Stimulated activated CD4-positive, alpha-beta T cell treated with anti-CD3 and anti-CD28 coated beads, Interleukin-1b, Interleukin-23, amount 100 ng/mL, for 48 hours (primary cell): ENCODE data around the gene ACADVL.
"Not testable (repeated sequence)": the region's sequence is repeated elsewhere in the genome, so short reads cannot be mapped to it uniquely, and the experiment has no call there.

ENCODE experiments used
- DNase-seq: peaks from one replicate; pipeline ENCODE4 v3.0.0-alpha.2; 2020

ACADVL gene

DNA sequence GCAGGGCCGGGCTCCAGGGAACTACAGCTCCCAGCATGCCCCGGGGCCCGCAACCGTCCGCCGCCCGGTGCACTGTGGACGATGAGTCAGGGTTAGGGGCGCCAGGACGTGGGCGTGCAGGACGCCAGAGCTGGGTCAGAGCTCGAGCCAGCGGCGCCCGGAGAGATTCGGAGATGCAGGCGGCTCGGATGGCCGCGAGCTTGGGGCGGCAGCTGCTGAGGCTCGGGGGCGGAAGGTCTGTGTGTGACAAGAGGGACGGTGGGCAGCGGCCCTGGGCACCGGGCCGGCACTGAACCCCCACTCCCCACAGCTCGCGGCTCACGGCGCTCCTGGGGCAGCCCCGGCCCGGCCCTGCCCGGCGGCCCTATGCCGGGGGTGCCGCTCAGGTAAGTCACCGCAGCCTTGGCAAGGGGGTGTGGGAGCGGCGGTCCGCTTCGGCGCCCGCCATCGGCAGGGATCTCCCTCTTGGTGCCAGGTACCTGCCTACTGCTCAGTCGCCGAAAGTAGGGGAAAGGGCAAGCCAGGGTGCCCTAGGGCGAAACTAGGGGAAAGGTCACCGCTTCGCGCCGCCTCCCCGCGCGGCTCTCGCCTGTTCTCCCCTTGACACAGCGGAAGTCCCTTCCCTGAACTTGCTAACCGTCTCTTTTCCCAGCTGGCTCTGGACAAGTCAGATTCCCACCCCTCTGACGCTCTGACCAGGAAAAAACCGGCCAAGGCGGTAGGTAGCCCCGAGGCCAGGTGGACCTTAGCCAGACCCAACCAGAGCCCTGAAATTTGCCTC, at the start of gene ACADVL, which contains the start of gene DLG4:
Gene ACADVL, plus strand, starts transcription at position 127 of the 781 bp plus-strand sequence. Its CDS starts 47 bp downstream, at position 174.
Gene DLG4, minus strand, starts transcription at position 25 of the 781 bp plus-strand sequence.
- peak; percentile 85 for DNase-seq

DNA sequence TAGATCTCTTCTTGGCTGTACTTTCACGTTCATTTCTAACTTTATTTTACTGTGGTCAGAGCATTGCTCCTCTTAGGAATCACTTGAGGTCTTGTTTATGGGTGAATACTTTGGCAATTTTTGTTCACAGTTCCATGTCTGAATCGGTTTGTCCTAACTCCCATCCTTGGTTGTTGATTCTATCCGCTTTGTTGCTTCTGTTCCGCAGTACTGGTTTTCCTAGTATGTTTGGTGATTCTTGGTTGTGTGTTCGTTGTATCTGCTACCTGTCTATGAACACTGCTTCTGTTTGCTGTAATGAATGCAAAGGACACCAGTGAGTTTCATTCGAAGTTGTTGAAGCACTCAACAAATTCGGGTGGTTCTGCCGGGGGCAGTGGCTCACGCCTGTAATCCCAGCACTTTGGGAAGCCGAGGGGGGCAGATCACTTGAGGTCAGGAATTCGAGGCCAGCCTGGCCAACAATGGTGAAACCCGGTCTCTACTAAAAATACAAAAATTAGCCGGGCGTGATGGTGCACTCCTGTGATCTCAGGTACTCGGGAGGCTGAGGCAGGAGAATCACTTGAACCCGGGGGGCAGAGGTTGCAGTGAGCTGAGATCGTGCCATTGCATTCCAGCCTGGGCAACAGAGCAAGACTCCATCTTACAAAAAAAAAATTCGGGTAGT, 47.1 kb upstream of the ACADVL start:
- DNase-seq, result not testable (repeated sequence)

DNA sequence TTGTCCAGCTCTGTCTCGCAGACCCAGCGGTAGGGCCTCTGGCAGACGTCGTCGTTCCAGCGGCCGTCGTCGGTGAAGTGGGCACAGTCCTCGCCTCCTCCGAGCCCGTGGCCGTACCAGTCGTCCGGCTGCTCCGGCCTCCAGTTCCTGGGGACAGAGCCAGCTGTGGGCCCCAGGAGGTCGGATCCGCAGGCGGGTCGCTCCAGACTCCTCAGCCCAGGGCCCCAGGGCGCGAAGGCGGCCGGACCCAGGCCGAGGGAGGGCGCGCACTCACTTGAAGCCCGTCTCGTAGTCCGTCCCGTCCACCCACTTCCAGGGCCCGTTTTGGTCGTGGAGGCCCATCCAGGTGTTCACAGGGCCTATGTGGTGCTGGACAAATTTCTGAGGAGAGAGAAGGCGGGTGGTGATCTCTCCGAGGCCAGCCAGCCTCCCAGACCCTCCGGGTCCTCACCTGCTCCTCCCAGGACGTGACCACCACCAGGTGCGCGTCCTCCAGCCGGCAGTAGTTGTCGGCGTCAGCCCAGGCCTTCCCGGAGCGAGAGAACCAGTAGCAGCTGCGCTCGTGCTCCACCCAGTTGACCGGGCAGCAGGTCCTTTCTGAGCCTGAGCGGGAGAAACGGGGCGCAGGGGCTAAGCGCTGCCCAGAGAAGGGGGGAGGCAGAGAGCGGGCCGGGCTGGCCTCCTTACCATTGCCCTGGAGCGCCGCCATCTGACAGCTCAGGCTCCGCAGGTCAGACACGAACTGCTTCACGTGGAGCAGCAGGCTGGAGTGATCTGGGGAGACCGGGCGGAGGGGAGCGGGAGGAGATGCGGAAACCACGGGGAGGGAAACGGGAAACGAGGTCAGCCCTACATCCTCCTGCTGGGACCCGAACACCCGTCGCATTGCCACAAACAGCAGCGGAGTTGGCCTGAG, 45.8 kb upstream of the ACADVL start:
- DNase-seq, result peak; percentile 64

DNA sequence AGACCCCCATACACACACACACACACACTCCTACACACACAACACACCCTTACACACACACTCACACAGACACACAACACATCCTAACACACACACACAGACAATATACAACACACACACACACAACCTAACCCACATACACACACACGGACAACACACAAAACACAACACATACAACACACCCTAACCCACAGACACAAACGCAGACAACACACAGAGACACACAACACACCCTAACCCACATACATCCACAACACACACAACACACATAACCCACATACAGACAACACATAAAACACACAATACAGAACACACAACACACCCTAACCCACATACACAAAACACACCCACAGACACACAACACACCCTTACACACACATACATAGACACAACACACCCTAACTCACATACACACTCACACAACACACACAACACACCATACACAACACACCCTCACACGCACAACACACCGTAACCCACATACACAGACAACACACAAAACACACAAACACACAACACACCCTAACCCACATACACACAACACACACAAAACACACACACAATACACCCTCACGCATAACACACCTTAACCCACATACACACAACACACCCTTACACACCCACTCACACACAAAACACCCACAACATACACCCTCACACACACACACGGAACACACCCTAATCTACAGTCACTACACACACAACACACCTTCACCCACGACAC, 45.0 kb upstream of the ACADVL start:
- no peak for DNase-seq

DNA sequence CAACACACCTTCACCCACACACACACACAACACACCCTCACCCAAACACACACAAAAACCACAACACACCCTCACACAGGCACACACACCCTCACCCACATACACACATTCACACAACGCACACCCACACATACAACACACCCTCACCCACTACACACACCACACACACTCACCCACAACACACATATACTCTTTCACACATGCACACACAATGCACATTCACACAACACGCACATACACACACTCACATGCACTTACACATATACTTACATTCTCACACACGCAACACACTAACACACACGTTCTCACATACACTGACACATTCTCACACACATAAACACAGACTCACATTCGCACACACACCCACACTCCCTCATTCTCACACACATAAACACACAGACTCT, 44.4 kb upstream of the ACADVL start:
- DNase-seq, result no peak

DNA sequence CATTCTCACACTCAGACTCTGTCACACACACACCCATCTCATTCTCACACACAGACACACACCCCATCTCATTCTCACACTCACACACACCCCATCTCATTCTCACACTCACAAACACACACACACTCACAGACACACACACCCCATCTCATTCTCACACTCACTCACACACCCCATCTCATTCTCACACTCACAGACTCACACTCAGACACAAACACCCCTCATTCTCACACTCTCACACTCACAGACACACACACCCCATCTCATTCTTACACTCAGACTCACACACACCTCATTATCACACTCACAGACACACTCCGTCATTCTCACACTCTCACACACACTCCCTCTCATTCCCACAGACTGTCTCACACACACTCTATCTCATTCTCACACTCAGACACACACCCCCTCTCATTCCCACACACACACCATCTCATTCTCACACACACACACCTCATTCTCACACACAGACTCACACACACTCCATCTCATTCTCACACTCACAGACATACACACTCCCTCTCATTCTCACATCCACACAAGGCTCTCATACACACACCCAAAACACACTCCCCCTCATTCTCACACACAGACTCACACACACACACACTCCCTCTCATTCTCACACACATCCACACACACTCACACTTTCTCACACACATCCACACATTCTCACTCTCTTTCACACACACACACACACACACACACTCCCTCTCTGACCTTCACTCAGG, 43.5 kb upstream of the ACADVL start:
- no peak for DNase-seq

DNA sequence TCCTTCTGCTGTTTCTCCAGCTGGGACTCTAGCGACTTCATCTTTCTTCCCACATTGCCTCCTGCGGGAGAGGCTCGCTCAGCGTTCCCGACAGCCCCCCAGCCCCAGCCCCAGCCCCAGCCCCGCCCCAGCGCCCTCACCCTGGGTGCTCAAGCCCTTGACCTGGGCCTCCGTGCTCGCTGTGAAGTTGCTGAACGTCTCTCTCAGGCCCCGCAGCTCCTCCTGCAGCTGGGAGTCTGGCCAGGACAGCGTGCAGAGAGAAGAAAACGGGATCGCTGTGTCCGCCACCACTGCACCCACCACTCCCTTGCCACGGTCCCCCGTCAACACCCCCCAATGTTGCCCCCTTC, 42.9 kb upstream of the ACADVL start:
- no peak for DNase-seq

DNA sequence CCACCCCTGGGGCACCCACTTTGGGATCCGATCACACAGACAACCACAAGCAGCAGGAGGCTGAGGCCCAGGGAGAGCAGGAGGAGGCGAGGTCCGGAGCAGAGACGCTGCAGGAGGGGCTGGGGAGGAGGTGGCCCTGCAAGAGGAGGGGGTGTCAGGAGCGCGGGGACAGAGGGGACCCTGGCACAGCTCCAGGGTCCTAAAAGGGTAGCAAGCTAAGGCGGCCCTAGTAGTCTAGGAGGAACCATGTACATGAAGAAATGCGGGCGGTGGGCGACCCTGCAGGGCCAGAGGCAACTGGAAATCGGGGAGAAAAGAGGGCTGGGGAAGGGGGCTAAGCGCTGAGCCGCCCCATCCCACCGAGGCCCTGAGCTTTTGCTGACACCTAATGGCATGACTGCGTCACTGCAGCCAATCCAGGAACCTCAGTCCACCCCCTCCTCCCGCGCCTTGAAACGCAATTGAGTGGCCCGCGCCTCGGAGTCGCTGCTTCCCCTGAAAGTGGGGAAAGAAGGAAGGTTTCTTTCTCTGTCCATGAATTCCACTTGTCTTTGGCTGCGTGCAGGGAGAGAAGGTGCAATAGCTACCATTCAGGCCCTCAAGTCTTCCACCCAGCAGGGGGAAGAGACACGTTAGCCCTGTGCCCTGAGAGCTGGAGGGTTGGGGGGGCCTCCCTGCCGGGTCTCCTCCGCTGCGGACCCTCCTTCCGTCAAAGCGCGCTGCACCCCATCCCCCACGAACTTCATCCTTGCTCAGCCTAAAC, 42.4 kb upstream of the ACADVL start:
- peak; percentile 66 for DNase-seq

DNA sequence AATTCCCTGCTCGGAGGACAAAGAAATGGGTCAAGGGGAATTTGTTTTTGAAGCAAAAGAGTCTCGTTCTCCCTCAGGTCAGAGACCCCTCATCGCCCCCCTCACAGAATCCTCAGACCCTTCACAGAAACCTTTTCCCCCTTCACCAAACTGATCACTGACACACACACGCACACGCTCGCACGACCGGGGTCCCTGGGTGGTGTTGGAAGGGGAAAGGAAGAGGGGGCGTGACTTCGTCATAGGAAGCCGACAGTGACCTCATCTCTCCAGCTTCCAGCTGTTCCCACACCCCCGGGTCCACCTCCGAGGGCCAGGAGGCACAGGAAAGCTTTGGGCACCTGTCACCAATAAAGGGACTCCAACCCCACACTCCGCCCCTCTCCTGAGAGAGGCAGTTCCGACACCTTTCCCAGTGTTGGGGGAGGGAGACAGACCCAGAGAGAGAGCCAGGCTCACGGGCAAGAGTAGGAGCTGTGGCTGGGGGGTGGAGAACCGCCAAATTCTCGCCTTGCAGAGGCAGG, 41.7 kb upstream of the ACADVL start:
- no peak for DNase-seq

DNA sequence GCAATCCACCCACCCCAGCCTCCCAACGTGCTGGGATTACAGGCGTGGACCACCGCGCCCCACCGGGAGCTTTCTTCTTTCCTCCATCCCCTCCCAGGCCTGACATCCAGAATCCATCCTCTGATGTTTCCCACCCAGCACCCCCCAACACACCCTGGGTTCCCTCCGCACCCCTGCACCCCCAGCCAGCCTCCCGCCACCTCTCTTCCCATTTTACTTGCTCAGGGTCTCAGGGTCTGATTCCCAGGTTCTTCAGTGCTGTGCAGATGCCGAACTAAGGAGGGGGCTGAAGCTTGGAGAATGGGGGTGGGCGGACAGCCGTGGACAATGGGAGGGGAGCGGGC, 40.8 kb upstream of the ACADVL start:
- DNase-seq, result no peak

DNA sequence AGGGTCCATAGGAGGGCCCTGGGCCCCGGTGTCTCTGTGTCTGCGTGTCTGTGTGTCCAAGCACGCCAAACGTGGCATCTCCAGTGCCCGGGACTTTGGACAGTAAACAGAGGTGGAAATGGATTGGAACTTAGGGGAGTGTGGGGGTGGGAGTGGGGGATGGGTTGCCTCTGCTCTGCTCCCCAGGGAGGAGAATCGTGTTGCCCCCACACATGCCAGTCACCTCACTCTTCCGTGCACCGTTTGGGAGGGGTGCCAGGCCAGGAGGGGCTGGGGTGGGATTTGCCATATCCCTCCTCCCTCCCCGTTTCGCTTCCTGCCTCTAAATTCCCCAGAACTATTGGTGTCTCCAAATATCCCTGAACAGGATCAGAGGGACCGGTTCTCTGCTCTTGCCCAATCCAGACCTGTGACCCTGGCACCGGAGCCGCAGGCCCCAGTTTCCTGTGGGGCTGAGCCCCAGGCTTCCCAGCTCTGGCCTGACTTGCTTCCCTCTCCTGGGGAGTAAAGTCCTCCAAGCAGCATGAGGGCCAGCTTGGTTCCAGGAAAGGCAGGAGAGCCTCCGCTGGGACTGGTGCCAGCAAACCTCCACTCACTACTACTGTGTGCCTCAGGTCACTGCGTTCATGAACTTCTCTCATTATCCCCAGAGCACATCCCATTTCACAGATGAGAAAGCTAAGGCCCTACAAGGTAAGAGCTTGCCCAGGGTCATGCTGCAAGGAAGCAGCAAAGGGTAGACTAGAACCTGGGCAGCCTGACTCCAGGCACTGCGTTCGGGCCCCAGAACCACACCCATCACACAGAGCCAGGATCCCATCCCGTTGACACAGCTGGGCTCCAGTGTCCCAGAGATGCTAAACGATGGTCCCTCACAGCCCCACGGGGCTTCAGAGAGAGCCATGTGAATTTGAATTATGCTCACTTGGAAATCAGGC, 40.2 kb upstream of the ACADVL start, which contains the start of gene ASGR1:
Gene ASGR1, minus strand, starts transcription at position 54 of the 938 bp plus-strand sequence. CDS start 807 bp downstream, outside the sequence.
- DNase-seq, result no peak

DNA sequence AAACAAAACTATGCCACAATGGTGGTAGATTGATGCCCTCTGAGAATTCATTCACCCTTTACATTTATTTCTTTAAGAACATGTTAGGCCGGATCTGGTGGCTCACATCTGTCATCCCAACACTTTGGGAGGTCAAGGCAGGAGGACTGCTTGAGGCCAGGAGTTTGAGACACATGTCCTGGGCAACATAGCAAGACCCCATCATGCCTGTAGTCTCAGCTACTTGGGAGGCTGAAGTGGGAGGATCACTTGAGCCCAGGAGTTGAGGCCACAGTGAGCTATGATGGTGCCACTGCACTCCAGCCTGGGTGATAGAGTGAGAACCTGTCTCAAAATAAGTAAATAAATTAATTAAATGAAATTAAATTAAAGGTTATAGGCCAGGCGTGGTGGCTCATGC, 37.6 kb upstream of the ACADVL start:
- not testable (repeated sequence) for DNase-seq

DNA sequence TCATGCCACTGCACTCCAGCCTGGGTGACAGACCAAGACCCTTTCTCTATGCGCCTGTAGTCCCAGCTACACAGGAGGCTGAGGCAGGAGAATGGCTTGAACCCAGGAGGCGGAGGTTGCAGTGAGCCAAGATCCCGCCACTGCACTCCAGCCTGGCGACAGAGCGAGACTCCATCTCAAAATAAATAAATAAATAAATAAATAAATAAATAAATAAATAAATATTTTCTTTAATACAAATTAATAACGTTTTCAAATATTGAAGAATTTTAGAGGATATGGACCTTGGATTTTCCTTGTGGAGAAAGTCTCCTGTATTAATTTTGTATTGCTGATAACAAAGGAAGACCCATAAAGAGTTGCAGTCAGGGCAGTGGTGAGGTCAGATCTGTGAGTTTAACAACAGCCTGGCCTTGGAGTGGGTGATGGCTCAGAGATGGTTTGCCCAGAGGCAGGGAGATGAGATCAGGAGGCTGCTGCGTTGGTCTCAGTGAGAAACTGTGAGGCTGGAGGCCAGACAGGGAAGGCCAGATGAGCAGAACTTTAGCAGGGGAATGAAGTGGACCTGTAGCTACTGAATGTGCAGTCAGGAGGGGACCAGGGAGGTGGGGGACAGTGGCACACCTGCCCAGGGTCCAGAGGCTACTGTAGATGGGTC, 36.2 kb upstream of the ACADVL start:
- no peak for DNase-seq

DNA sequence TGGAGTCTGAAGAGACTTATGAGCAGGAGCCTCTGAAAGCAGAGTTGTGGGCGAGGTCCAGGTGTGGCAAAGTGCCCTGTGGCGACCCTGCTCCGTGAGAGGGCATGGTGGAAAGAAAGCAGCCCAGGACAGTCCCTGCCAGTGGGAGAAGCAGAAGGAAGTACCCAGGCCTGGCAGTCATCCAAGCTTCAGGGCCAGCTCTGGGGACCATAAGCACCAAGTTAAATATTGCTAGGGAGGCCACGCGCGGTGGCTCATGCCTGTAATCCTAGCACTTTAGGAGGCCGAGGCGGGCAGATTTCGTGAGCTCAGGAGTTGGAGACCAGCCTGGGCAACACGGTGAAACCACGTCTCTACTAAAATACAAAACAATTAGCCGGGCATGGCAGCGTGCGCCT, 35.6 kb upstream of the ACADVL start:
- no peak for DNase-seq

DNA sequence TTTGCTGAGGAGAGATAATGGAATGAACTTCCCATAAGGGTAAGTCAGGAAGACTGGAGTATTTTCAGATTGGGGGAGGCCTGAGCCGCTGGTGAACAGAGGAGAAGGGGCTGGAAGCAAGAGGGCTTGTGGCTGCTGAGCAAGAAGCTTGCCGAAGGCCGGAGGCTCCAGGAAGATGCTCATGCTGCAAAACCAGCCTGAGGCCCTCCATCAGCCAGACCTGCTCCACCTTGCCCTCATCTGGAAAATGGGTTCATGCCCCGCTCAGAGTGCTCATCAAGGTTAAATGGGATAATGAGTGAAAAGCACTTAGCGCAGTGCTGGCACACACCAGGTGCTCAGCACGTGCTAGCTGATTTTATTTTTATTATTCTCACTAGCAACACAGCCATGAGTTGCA, 35.1 kb upstream of the ACADVL start:
- no peak for DNase-seq

DNA sequence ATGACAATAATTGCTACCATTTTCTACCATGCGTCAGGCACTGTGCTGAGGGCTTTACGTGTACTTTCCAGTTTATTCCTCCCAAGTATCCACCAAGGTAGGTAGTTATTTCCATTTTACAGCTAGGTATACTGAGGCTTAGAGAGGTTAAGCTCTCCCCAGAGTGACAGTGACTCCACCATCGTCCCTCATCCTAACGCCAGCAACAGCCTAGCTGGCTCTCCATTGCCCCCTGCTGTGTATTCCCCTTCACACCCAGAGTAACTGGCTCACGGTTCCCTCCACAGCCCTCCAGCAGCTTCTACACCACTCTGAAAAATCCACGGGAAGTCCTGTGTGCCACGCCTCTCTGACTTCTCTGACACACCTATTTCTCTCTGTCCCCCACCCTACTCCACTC, 33.5 kb upstream of the ACADVL start:
- no peak for DNase-seq

DNA sequence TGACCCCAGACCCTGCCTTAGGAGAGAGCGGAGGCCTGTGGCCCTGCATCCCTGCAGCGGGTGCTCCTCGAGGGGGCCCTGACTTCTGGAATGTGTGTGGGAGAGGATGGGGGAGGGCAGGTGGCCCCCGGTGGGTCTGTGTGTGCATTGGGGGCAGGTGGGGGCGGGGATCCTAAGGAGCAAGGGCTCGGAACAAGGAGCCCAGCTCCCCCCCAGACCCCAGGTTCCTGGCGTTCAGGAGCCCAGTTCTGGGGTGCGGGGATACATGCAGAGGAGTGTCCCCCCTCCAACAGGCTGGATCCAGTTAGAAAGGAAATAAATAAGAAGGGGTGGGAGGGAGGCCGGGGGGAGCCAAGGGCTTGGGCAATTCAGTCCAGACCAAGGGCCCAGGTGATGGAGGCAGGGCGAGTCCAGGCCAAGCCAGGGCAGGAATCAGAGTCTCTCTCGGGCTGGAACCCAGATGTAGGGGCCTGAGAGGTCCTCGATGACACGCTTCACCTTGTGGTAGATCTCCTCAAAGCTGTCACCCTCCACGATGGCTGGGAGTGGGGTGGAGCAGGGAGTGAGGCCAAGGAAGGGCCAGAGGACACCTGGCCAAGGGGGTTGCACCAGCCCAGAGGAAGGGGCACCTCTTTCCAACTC, 29.3 kb upstream of the ACADVL start:
- no peak for DNase-seq

DNA sequence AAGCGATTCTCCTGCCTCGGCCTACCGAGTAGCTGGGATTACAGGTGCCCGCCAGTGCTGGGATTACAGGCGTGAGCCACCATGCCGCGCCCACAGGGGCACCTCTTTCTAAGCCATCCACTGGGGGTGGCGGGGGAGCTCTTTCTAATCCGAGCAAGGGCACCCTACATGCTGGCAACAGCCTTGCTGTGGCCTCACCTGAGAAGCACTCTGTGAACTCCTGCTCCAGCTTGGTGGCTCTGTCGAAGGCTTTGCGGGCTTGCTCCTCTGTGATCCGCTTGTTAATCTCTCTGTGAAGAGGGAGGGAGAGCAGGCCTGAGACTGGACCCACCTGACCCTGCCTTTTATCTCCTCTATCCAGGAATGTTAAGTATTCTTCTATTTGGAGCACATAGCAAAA, 28.7 kb upstream of the ACADVL start:
- DNase-seq, result no peak
